ENCODE results near the gene NUP35. TPM values are rescaled to one million over a fixed set of nuclear protein-coding genes. Genes with fewer than 3 reads are reported as not detected.

Gene NUP35, protein sequence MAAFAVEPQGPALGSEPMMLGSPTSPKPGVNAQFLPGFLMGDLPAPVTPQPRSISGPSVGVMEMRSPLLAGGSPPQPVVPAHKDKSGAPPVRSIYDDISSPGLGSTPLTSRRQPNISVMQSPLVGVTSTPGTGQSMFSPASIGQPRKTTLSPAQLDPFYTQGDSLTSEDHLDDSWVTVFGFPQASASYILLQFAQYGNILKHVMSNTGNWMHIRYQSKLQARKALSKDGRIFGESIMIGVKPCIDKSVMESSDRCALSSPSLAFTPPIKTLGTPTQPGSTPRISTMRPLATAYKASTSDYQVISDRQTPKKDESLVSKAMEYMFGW
- polyA plus RNA-seq, result 10 to 100 TPM in 1 of 3 donors, 1 to 10 TPM in 2; 7.0 to 11.4 (median 9.5) TPM

DNA sequence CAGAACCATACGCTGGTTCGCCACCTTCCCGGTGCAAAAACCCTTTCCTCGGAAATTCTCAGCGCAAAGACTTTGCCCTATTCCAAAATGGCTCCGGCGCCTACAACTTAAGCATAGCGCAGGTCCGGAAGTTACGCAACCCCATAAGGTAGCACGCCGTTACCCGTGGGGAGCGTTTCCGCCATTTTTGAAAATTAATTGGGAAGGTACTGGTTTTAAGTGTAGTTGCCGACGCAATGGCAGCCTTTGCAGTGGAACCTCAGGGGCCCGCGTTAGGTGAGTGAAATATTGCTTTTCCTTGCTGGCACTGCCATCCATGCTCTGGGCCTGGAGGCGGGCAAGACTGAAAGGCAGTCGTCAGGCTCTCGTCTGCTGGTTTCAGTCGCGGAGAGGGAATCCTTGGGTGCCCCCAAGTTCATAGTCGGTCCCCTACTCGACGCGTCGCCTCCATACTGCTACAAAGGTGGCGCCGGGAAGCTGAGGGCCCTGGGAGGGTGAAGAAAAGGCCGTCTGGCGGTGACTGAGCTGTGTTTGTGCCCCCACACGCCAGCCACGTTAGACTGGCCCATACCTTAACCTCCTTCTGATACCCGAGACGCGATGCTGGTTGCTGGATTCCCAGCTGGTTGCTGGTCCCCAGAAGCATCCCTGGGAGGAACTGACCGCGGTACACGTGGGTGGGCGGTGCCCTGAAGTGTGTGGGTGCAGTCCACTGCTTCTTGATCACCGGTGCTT, at the start of gene NUP35:
Gene NUP35 (plus strand): TSS at position 222 of the 735 bp plus-strand sequence. CDS start 15 bp downstream, at position 237.
- WGBS, 3 donors, result 0% methylated on average over 42 to 43 of the region's 43 CpGs
- peak within 1 kb of the TSS; percentile 30 for H3K27ac ChIP-seq (ENCODE audit: low read depth, low read length)

DNA sequence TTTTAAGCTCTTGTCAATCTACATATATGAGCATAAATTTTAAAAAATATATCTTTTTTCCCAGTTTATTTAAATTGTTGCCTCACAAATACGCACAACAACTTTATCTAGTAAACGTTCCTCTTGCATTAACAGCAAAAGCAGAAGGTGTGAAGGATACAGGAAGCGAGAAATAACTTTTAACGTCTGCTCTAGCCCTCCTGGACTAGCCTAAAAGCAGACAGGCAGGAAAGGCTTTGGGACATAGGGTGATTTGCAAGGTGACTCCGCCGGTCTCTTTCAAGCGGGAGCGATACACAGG, 46.1 kb upstream of the NUP35 start:
- WGBS, 3 donors, result 1 to 6% (median 4%) methylated on average over 8 of the region's 8 CpGs
- H3K27ac ChIP-seq (ENCODE audit: low read depth, low read length), result no peak overlapping the region

DNA sequence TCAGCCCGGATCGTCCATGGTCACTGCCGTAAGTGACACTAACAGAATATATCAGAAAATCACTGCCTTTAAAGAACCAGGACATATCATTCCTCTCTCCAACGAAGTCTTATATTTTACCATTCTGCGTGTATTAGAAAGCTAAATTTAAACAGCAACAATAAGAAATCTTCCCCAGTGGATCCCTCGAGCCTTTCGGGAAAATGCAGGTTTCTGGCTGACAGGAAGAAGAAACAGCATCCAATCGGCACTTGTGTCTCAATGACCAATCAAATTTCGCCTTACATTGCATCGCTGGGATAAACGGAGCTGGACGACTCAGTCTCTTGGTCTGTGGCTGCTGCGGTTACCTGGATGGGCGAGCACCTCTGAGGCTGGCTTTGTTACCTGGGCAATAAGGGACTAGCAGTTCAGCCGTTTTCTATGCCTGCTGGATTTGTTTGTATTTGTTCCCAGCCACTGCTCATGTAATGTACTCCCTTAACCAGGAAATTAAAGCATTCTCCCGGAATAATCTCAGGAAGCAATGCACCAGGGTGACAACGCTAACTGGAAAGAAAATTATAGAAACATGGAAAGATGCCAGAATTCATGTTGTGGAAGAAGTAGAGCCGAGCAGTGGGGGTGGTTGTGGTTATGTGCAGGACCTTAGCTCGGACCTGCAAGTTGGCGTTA, 45.6 kb upstream of the NUP35 start, which contains the start of gene DUSP19:
Gene DUSP19 (plus strand): TSS at position 284 of the 675 bp plus-strand sequence. CDS start 187 bp downstream, at position 471.
- H3K27ac ChIP-seq (ENCODE audit: low read depth, low read length), result no peak within 1 kb of the TSS
- WGBS, 3 donors, result 2 to 3% (median 2%) methylated on average over 20 of the region's 20 CpGs

DNA sequence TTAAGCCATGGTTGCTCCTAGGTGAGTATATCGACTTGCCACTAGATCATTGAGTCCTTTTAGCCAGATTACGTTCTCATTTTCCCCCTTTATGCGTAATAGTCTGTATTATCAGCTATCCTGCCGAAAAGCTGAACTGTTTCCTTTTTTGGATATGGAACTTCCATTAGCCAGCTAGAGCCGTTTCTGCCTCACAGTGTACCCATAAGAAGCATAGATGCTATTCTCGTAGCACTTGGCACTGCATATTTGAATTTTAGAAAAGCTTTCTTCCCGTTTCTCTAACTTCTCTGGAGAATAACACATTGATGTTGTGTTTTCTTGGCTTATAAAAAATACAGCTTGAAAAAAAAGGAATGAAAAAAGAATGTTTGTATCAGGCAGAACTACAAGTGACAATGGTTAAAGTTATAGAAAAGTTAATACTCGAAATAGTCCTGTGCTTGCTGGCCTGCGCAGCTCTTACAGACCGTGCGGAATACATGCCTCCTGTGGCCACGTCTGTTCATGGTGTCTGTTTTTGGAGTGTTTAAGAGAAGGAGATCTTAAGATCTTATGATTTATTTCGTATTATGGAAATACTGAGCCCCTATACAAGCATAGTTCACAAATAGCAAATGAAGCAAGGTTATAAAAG, 45.0 kb upstream of the NUP35 start:
- WGBS, 3 donors, result 12 to 26% (median 17%) methylated on average over 13 of the region's 13 CpGs
- H3K27ac ChIP-seq (ENCODE audit: low read depth, low read length), result no peak overlapping the region

DNA sequence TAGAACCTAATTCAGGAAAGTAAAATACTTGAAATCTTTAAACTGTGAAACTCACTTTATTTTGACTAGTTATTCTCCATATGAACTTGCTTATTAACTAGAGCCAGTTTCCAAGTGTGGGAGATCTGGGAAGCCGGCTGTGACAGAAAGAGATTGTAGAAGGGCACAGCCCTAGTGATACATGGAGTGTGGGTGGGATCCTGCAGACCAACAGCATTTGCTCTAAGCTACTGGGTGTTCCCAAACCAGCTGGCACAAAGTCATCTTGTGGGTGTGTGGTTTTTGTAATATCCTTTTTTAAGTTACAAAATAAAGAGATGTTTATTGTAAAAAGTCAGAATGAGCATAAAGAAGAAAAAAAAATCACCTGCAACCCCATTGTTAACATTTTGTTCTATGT, 42.3 kb upstream of the NUP35 start:
- 34 to 48% (median 39%) methylated on average over 1 of the region's 1 CpG for WGBS, 3 donors

DNA sequence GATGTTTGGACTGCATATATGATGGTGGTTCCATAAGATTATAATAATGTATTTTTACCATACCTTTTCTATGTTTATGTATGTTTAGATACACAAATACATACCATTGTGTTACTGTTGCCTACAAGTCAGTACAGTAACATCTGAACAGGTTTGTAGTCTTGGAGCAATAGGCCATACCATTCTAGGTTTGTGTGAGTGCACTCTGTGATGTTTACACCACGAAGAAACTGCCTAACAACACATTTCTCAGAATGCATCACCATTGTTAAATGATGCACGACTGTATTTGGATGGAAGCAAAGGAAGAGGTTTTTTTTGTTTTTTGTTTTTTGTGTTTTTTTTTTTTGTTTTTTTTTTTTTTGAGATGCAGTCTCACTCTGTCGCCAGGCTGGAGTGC, 36.2 kb upstream of the NUP35 start:
- WGBS, 3 donors, result 83 to 91% (median 89%) methylated on average over 3 of the region's 3 CpGs
- H3K27ac ChIP-seq (ENCODE audit: low read depth, low read length), result no peak overlapping the region

More for the DNA sequence above, 42.3 kb upstream of the NUP35 start:
- no peak overlapping the region for H3K27ac ChIP-seq (ENCODE audit: low read depth, low read length)

DNA sequence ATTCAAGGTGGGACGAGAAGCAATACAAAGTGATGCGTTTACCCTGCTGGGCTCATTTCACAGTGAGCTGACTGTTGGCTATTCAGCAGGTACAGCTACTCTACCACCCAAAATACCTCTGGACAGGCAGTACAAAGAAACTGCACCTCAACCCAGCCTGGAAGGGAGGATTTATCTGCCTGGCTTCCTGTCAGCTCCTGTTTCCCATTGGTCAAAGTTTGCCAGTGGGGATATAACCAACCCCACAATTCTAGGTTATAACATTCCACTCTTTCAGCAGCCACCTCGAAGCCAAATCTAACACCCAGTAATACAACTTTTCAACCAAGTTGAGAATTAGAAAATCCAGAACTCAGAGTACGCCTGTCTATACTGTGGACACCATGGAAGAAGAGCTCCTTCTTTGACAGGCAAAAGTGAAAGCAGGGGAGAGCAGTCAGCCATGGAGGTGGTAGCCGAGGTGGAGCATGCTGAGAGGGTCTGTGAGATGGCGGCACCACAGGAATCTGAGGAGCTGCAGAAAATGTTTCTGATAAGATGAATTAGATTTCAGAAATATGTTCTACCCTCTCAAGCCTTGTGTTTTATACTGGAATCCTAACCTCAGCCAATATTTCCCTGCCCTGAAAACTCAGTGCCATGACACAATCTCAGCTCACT, 34.9 kb upstream of the NUP35 start:
- no peak overlapping the region for H3K27ac ChIP-seq (ENCODE audit: low read depth, low read length)
- WGBS, 3 donors, result 90 to 94% (median 93%) methylated on average over 6 of the region's 6 CpGs

DNA sequence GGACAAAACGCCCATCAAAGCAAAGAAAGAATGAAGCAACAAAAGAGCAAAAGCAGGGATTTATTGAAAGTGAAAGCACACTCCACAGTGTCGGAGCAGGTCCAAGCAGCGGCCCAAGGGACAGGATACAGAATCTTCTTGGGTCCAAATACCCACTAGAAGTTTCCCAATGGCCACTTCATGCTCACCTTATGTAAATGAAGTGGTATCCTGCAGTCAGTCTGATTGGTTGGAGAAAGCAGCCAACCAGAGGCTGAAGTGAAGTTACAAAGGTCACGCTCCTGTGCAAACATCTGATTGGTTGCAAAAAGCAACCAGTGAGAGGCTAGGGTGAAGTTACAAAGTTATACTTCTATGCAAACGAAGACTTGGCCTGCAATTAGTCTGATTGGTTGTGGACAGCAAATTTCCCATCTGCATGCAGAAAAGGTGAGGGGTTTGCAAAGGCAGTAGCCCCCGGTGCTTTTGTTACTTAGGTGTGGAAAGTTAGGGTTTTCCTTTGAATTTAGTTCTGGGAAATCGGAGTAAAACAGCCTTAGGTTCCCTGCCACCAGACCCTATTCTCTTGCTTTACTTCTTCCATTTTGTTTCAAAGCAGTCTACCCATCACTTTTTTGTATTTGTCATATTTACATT, 32.8 kb upstream of the NUP35 start:
- no peak overlapping the region for H3K27ac ChIP-seq (ENCODE audit: low read depth, low read length)
- whole genome bisulfite sequencing, 3 donors, result 90 to 92% (median 90%) methylated on average over 7 of the region's 7 CpGs

DNA sequence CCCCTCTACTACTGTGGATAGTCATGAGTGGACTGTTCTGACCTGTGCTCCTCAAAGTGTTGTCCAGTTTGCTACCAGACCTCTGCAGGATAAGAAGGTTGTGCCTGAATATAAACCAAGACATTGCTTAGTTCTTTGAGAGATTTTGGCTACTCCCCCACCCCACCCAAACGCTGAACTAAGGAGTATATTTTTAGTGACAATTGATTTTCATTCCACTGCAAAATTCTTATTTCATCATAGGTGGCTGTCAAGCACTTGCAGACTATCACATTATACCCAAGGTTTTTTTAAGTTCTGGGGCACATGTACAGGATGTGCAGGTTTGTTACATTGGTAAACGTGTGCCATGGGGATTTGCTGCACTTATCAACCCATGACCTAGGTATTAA, 32.3 kb upstream of the NUP35 start:
- WGBS, 3 donors, result 91 to 94% (median 91%) methylated on average over 2 of the region's 2 CpGs
- no peak overlapping the region for H3K27ac ChIP-seq (ENCODE audit: low read depth, low read length)

DNA sequence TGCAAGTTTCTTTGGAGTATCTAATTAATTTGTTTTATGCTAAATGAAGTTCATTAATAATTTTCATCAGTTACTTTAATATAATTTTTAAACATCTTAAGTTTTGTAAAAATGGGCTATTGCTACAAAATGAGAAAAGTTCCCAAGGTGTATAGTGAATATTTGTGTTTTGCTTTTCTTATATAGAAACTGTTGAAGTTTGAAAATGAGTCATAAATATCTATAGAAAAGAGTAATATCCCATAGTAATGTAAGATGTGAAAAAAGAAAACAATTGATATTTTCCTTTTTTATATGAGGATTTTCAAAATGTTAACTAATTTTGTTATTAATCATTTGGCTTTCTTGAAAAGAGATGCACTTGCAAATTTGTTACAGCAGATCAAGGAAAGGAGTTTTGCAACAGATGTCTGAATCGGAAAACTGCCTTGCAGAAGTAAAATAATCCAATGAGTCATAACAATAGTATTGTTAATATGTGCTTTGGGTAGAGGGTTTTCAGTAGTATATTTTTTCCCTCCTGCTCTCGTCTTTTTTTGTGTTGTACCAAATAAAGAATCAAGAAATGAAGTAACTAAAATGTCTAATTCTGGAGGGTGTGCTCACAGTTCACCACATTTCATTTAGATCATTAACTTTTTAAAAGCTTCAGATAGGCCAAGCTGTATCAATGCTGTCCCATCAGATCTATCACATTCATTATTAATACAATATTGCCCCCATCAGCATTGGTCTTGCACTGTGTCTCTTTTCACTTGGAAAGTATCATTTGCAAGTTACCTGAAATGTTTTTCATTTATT, 30.2 kb upstream of the NUP35 start:
- 31 to 72% (median 55%) methylated on average over 2 of the region's 2 CpGs for WGBS, 3 donors
- H3K27ac ChIP-seq (ENCODE audit: low read depth, low read length), result no peak overlapping the region

DNA sequence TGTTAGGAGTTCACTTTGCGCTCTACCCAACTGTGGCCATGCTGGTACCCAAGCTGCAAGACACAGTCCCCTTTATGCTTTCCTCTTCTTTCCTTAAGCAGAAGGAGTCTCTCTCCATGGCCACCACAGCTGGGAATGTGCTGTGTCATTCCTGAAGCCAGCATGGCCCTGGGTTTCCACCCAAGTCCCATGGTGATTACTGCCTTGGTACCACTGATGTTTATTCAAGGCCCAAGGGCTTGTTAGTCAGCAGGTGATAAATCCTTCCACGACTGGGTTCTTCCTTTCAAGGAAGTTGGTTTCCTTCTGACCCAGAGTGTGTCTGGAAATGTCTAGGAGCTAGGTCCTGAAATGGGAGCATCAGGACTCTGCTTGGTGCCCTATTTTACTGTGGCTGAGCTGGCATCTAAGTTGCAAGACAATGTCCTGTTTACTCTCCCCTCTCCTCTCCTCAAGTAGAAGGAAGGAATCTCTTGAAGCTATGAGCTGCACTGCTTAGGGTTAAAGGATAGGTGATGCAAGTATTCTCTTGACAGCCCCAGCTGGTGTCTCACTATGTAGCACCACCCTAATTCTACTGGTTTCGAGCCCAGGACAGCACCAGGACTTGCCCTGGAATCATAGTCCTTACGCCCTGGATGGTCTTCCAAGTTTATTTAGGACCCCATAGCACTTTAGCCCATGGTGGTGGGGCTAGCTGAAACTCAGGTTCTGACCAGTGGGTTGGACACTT, 18.7 kb upstream of the NUP35 start:
- 69 to 74% (median 72%) methylated on average over 4 of the region's 4 CpGs for WGBS, 3 donors
- no peak overlapping the region for H3K27ac ChIP-seq (ENCODE audit: low read depth, low read length)

DNA sequence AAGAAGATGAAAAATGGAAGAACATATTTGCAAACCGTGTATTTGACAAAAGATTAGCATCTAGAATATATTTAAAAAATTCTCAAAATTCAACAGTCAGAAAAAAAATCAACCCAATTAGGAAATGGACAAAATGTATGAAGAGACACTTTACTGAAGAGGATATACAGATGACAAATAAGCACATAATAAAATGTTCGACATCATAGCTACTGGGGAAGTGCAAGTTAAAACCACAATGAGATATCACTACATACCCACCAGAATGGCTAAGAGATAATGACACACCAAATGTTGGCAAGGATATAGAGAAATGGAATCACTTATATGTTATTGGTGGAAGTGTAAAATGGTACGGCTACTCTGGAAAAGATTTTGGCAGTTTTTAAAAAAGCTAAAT, 11.7 kb upstream of the NUP35 start:
- no peak overlapping the region for H3K27ac ChIP-seq (ENCODE audit: low read depth, low read length)
- 90 to 97% (median 93%) methylated on average over 3 of the region's 3 CpGs for WGBS, 3 donors

DNA sequence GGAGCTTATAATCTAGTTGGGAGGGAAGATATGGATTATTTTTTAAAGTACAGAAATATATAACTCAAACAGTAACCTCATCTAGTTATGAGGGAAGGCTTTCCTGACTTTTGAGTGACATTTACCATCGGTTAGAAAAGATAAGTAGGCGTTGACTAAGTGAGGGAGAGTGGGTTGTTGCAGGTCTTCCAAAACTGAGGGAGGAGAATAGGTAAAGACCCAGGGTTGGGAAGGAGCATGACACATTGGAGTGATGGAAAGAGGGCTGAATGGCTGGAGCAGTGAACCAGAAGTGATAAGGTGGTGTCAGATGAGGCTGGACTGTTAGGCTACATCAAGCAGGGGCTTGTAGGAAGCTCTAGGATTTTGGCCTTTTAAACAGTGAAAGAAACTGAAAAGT, 10.6 kb upstream of the NUP35 start:
- no peak overlapping the region for H3K27ac ChIP-seq (ENCODE audit: low read depth, low read length)
- 40 to 80% (median 74%) methylated on average over 2 of the region's 2 CpGs for WGBS, 3 donors

DNA sequence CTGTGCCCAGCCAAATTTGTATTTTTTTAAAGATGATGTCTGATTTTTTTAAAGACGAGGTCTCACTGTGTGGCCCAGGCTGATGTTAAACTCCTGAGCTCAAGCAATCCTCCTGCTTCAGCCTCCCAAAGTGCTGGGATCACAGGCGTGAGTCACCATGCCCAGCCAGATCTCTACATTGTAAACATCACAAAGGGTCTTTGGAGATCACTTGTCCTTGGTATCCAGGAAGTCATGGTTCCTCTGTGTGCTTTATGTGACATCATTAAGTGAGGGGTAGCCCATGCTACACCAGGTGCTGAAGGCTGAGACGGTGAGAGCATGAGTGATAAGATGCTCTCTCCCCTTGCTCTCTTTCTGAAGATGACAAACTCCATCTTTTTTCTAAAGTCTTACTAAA, 7.0 kb upstream of the NUP35 start:
- H3K27ac ChIP-seq (ENCODE audit: low read depth, low read length), result no peak overlapping the region
- 72 to 92% (median 81%) methylated on average over 3 of the region's 3 CpGs for WGBS, 3 donors

DNA sequence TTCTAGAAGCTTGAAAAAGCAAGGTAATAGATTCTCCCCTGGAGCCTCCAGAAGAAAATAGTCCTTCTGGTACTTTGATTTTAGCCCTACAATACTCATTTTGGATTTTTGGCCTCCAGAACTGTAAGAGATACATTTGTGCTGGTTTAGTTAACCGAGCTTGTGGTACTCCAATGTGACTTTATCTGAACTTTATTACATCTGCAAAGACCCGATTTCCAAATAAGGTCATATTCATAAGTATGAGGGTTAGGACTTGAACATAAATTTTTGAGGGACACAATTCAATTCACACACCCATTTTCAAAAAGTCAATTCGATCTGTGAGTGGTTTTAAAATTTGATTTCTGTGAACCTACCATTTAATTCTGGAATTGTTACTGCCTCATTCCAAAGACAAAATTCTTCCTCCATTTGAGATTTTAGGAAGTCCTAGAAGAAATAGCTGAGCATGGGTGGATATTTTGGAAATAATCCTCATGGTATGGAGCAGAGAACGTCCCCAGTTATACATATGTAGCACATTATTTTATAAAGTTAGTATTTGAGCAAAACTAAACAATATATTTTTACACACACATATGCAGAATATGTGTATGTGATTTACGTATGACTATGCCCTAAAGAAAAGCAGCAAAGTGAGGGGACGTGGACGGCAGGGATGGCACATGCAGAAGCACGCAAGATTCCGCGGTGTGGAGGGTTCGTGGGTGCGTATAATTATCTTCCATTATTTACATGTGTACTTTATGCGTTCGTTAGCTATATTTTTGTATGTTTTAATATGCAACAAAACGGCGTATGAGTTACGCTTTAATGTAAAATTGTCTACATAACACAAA, 905 bp upstream of the NUP35 start:
- H3K27ac ChIP-seq (ENCODE audit: low read depth, low read length), result no peak overlapping the region
- 24 to 30% (median 25%) methylated on average over 17 of the region's 17 CpGs for WGBS, 3 donors

DNA sequence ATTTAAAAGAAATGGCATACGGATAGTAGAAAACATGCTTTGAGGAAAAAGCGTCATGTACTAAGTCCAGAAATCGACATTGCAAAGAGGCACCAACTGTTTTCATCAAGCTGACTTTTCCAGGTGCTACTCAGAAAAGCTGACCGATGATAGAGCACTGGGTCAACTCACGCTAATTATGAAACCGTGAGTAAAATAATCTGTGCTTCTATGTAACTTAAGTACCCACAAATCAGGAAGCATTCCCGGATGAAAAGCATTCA, 353 bp upstream of the NUP35 start:
- no peak overlapping the region for H3K27ac ChIP-seq (ENCODE audit: low read depth, low read length)
- 0% methylated on average over 7 of the region's 7 CpGs for WGBS, 3 donors
